ENCODE results near the gene DCXR.
A peak's percentile ranks its signal among the peaks of the same experiment; 100 is the strongest.

The DCXR gene

DNA sequence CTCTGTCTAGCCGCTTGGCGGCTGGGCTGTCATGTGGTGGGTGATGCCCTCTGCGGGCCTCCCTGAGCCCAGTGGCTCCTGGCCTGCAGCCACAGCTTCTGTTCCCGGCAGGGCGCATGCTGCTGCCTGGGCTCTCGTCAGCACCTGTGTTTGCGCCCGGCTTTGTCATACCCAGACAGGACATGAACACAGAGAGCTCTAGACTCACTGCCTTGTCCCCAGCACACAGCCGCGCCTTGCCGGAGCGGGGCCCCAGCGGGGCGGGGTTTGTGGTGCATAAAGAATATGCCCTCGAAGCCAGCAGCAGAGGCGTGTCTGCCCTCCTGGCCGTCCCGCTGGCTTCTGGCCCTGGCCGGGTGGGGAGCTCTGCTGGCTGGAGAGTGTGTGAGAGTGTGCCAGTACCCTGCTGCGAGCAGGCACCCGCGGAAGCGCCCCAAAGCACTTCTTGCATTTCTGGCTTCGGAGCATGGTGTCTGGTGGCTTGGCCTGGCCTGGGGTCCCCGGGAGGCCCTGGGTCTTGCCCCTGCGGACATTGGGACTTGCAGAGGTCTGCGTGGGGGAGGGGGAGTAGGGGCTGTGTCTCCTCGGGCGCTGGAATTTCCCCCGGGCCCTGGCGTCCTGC lies 45.7 kb downstream of the DCXR start (continued):
- TF ChIP-seq ZNF184 (tag by site-specific recombination; IDR thresholded peaks at IDR 0.05) (no peak), ZSCAN16 (tag by site-specific recombination; IDR thresholded peaks at IDR 0.05) (no peak), KLF1 (tag by site-specific recombination; IDR thresholded peaks at IDR 0.05) (peak; percentile 41), KLF8 (tag by site-specific recombination; IDR thresholded peaks at IDR 0.05) (no peak), ZFP69B (tag by site-specific recombination; IDR thresholded peaks at IDR 0.05) (peak; percentile 63; the same call in 1 of the 2 replicates), ZNF48 (tag by site-specific recombination; IDR thresholded peaks at IDR 0.05) (no peak), ZNF513 (tag by site-specific recombination; IDR thresholded peaks at IDR 0.05) (no peak), ZNF555 (tag by site-specific recombination; conservative IDR thresholded peaks at IDR 0.05) (no peak), INSM2 (tag by site-specific recombination; IDR thresholded peaks at IDR 0.05) (no peak), ZNF366 (tag by site-specific recombination; conservative IDR thresholded peaks at IDR 0.05) (no peak), ZIC2 (tag by site-specific recombination; IDR thresholded peaks at IDR 0.05) (peak; percentile 89), GFI1B (tag by site-specific recombination; IDR thresholded peaks at IDR 0.05) (no peak), PATZ1 (tag by site-specific recombination; IDR thresholded peaks at IDR 0.05) (peak; percentile 44; the same call in 1 of the 2 replicates), ZNF664 (tag by site-specific recombination; IDR thresholded peaks at IDR 0.05) (no peak), ZNF140 (tag by site-specific recombination; IDR thresholded peaks at IDR 0.05) (no peak), ZNF350 (tag by site-specific recombination; IDR thresholded peaks at IDR 0.05) (no peak), SCRT1 (tag by site-specific recombination; IDR thresholded peaks at IDR 0.05; ENCODE audit: borderline replicate concordance) (no peak), ZBTB7A (tag by site-specific recombination; IDR thresholded peaks at IDR 0.05; ENCODE audit: low read depth) (no peak), ZNF529 (tag by site-specific recombination; IDR thresholded peaks at IDR 0.05; ENCODE audit: insufficient replicate concordance) (no peak), AEBP2 (tag by site-specific recombination; IDR thresholded peaks at IDR 0.05; ENCODE audit: borderline replicate concordance) (no peak), ZNF610 (tag by site-specific recombination; IDR thresholded peaks at IDR 0.05; ENCODE audit: borderline replicate concordance) (no peak), ZNF776 (tag by site-specific recombination; IDR thresholded peaks at IDR 0.05; ENCODE audit: borderline replicate concordance) (no peak), ZNF221 (tag by site-specific recombination; IDR thresholded peaks at IDR 0.05; ENCODE audit: borderline replicate concordance) (no peak), ZEB2 (tag by site-specific recombination; IDR thresholded peaks at IDR 0.05) (no peak)
- TF ChIP-seq, protein P1, sequence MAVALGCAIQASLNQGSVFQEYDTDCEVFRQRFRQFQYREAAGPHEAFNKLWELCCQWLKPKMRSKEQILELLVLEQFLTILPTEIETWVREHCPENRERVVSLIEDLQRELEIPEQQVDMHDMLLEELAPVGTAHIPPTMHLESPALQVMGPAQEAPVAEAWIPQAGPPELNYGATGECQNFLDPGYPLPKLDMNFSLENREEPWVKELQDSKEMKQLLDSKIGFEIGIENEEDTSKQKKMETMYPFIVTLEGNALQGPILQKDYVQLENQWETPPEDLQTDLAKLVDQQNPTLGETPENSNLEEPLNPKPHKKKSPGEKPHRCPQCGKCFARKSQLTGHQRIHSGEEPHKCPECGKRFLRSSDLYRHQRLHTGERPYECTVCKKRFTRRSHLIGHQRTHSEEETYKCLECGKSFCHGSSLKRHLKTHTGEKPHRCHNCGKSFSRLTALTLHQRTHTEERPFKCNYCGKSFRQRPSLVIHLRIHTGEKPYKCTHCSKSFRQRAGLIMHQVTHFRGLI (tag by site-specific recombination; IDR thresholded peaks at IDR 0.05), result peak; percentile 83
- TF ChIP-seq, protein P2, sequence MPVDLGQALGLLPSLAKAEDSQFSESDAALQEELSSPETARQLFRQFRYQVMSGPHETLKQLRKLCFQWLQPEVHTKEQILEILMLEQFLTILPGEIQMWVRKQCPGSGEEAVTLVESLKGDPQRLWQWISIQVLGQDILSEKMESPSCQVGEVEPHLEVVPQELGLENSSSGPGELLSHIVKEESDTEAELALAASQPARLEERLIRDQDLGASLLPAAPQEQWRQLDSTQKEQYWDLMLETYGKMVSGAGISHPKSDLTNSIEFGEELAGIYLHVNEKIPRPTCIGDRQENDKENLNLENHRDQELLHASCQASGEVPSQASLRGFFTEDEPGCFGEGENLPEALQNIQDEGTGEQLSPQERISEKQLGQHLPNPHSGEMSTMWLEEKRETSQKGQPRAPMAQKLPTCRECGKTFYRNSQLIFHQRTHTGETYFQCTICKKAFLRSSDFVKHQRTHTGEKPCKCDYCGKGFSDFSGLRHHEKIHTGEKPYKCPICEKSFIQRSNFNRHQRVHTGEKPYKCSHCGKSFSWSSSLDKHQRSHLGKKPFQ (tag by site-specific recombination; IDR thresholded peaks at IDR 0.05), result no peak
- TF ChIP-seq, protein P3, sequence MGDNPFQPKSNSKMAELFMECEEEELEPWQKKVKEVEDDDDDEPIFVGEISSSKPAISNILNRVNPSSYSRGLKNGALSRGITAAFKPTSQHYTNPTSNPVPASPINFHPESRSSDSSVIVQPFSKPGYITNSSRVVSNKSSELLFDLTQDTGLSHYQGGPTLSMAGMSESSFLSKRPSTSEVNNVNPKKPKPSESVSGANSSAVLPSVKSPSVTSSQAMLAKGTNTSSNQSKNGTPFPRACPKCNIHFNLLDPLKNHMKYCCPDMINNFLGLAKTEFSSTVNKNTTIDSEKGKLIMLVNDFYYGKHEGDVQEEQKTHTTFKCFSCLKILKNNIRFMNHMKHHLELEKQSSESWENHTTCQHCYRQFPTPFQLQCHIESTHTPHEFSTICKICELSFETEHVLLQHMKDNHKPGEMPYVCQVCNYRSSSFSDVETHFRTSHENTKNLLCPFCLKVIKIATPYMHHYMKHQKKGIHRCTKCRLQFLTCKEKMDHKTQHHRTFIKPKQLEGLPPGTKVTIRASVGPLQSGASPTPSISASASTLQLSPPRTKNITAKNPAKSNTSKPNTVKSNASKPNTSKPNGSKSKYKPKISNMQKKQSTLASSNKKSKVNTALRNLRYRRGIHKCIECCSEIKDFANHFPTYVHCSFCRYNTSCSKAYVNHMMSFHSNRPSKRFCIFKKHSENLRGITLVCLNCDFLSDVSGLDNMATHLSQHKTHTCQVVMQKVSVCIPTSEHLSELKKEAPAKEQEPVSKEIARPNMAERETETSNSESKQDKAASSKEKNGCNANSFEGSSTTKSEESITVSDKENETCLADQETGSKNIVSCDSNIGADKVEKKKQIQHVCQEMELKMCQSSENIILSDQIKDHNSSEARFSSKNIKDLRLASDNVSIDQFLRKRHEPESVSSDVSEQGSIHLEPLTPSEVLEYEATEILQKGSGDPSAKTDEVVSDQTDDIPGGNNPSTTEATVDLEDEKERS (tag by site-specific recombination; IDR thresholded peaks at IDR 0.05), result no peak
